ENCODE data around the gene ZG16B.

DNA sequence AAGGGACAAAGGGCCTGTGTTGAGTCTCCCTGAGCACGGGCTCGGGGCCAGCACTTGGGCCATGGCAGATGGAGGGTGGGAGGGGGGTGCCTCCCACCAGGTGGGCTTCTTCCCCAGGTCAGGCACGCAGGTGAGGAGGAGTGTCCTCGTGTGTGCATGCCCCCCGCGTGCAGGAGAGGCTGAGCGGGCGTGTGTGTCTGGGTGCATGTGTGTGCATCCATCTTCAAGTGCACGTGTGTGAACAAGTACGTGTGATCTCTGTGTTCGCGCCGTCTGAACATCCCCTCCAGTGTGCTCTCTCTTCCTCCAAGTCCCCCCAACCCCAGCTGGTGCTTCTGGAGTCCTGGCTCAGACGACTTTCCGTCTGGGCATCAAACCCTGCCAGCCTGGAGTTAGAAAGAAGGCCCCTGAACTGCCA is 2.7 kb upstream of the ZG16B start:
- TF ChIP-seq, protein P1, sequence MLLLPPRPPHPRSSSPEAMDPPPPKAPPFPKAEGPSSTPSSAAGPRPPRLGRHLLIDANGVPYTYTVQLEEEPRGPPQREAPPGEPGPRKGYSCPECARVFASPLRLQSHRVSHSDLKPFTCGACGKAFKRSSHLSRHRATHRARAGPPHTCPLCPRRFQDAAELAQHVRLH (tag by site-specific recombination; IDR thresholded peaks at IDR 0.05) = no peak
- no peak for TF ChIP-seq ZNF362 (tag by site-specific recombination; IDR thresholded peaks at IDR 0.05)
- TF ChIP-seq ZNF335 (tag by site-specific recombination; conservative IDR thresholded peaks at IDR 0.05) = no peak
- TF ChIP-seq ZBTB17 (tag by site-specific recombination; IDR thresholded peaks at IDR 0.05) = no peak
- TF ChIP-seq ATF2 (tag by site-specific recombination; IDR thresholded peaks at IDR 0.05; ENCODE audit: low read depth) = no peak
- TF ChIP-seq CTCF (tag by site-specific recombination; IDR thresholded peaks at IDR 0.05) = no peak
- no peak for TF ChIP-seq MEIS1 (CRISPR knock-in tag; IDR thresholded peaks at IDR 0.05; ENCODE audit: borderline replicate concordance)
- TF ChIP-seq ZBTB7A (tag by site-specific recombination; IDR thresholded peaks at IDR 0.05; ENCODE audit: low read depth) = no peak
